HG03521 (cell line): ENCODE results near the gene CD28.

Experiments
- ATAC-seq: cut with Tn5 transposase; IDR thresholded peaks from one replicate; pipeline ENCODE4 v1.9.1; 2021; ENCODE audit warnings: mild to moderate bottlenecking, moderate library complexity; ENCODE audit not compliant: unreplicated experiment

CD28 gene

GRCh38 chr2:203713381-203713780, 6.9 kb downstream of the CD28 start:
- ATAC-seq, result no peak

DNA sequence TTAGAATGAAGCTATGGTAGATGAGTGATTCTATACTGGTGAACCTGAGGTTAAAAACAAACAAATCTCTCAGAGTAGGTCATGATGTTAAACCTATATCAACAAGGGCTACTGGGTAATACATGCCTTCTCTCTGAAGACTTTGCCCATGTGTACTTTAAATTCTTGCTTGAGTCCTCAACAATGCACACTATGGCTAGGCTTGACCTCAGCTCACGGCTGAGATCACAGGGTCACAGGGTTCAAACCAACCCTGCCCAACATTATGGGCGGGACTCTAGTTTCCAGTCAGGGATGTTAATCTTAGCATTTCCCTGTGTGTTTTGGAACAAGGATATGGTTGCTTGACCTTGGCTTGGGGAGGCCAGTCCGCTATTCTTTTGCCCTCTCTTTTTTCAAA, 7.7 kb downstream of the CD28 start:
- ATAC-seq, result no peak

DNA sequence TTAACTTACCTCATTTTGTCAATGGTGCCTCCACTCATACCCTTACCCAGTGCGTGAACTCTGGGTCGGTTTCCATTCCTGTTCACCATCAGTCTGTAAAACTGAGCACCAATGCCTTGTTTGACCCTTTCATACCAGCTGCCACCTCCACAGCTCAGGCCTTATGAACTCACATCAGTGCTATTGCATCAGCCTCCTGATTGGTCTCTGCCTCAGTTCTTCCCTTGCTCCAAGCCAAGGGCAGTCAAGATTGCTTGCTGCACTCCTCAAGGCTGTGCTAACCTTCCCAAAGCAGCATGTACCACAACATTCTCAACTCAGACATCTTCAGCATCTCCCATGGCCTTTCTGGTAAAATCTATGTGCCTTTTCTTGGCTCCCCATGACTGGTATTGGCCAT, 9.3 kb downstream of the CD28 start:
- ATAC-seq, result no peak

- ATAC-seq, result peak; percentile 57
These were observed 11.6 kb downstream of the CD28 start for GRCh38 chr2:203718087-203718486.

DNA sequence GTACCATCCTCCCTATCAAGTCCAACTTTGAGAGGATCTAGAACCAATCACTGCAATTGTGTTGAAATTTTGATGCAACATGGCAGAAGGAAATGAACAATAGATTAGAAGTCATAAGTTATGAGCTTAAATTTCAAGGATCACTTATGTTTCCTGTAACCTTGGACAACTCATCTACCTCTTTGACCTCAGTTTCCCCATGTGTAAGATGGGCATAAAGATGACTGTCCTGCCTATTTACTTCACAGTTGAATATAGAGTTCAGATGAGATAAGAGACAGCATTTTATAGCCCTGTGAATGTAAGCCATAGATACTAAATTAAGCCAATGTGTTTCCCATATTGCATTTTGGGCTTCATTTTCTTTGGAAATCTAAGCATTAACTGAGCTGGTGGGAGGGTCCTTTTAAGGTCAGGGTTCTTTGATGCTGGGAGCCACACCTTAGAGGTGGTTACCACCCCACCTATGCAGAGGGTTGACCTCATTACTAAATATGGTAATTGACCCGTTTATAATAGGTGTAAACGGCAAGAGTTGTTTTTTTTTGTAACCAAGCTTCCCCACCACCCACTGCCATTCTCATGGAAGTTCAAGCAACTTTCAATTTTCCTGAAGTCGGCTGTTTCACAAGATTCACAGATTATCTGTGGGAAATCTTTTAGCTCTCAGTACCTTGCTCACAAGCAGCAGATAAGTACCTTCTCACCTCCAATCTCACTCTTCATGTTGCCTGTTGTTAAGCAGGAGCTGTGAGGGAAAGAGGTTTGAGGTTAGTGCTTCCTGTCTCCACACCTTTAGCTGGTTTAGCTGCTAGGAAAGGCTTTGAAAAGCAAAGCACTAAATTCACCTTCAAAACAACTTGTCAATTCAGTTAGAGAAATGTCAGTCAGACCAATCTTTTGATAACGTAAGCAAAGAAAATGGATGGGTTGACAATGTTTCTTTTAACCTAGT, 13.3 kb downstream of the CD28 start:
- ATAC-seq, result no peak

GRCh38 chr2:203720915-203721672, 14.7 kb downstream of the CD28 start:
- no peak for ATAC-seq

DNA sequence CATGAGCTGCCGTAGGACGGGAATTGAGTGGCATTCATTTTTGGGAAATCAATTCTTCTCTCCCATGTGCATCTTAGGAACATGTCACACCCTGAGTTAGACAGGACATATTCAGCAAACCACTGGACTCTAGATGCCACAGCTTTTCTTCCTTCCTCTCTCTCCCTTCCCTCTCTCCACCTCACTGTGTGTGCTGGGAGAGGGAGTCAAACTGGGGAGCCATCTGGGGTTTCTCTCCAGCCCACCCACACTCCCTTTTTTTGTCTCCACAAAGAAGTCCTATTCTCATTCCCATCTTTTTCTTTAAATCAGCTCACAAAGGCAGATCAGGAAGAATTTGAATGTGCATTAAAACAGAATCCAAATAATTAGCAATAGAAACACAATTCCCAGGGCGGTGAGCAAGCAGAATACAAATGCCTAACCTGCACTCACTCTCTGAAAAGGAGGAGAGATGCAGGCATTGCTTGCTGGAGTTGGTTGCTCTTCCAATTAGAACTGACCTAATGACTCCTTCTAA, 15.4 kb downstream of the CD28 start:
- no peak for ATAC-seq

DNA sequence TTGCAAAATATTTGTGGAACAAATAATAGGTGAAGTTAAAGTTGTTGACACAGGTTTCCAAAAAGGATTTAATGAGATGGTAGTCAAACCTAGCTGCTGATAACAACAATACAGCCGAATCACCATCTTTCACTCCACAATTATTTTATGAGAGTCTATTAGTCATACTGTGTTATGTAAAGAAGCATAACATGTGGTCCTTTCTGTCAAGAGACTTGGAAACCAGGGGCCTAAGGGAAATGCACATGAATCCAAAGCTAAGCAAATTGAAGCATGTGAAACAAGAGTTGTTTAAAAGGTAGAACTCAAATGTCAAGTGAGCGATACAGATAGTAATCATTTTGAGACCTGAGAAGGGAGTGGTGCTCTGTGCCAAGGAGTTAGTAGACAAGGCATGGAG, 16.0 kb downstream of the CD28 start:
- ATAC-seq, result no peak

DNA sequence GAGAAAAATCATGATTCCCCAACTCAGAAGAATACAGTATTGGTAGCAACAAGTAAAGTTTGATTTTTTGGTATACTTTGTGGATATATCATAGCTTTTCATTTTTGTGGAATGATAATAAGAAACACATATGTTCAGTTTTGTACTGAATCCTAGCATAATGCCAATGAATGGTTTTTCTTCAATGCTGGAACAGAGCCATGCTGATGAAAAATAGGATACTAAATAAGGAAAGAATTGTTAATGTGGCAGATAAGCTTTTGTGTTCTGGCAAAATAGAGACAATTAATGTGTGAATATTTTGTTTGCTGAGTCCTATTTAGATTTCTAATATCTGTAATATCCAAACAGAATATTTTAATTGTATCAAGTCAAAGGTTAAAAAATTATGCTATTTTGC, 21.9 kb downstream of the CD28 start:
- ATAC-seq, result no peak

- ATAC-seq, result no peak
These were observed 23.8 kb downstream of the CD28 start for GRCh38 chr2:203730076-203730729.

- ATAC-seq, result no peak
These were observed 24.4 kb downstream of the CD28 start for GRCh38 chr2:203730883-203731282.

DNA sequence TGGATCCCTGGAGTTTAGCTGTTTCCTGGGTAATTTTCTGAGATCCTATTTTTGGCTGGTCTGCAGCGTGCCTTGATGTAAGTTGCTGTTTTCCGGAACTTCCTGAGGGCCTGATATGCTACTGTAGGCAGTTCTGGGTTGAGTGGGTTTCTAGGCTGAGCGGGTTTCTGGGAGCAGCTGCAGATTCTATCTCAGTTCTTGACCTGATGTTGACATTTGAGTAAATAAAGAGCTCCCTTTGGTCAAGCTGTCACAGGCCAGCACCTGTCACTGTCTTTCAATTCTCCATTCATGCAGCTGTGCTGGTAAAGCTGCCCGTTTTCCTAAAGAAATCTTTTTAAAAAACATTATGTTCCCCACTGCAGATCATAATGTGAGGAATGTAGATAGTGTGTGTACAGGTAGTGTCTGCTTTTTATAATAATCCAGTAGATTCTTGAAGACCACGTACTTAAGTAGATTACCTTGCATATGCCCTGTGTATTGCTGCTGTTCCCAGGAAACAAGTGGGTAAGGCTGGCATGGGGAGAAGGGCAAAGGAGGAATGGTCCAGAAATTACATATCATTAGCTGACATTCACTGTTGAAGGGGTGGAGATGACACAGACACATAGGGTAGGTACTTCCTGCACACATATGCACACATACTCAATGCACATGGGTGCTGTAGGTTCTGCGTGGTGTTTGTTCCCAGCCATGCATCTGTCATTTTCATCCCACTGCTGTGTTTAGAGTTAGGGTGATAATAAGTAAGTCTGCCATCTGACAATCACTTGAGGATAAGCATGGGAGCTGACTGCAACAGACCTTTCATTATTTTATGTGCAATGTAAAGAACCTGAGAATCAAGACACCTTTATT, 25.9 kb downstream of the CD28 start:
- no peak for ATAC-seq

- ATAC-seq, result no peak
These were observed 26.6 kb downstream of the CD28 start for GRCh38 chr2:203732953-203733510.

DNA sequence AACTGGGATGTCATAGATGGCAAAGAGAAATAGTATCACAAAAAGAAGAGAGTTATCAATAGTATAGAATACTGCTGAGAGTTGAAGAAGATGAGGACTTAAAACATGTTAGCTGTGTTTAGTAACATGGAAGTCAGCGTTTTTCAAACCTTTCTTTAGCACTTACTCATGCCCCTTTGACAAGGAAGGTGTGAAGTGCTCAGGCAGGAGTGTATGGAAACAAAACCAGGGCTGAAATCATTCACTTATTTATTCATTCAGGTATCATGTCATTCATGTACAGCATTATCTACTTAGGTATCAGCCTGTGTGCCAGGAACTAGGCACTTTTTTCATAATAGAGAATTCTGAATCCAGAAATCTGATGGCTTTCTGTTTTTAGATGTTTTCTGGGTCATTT, 27.2 kb downstream of the CD28 start:
- ATAC-seq, result no peak

DNA sequence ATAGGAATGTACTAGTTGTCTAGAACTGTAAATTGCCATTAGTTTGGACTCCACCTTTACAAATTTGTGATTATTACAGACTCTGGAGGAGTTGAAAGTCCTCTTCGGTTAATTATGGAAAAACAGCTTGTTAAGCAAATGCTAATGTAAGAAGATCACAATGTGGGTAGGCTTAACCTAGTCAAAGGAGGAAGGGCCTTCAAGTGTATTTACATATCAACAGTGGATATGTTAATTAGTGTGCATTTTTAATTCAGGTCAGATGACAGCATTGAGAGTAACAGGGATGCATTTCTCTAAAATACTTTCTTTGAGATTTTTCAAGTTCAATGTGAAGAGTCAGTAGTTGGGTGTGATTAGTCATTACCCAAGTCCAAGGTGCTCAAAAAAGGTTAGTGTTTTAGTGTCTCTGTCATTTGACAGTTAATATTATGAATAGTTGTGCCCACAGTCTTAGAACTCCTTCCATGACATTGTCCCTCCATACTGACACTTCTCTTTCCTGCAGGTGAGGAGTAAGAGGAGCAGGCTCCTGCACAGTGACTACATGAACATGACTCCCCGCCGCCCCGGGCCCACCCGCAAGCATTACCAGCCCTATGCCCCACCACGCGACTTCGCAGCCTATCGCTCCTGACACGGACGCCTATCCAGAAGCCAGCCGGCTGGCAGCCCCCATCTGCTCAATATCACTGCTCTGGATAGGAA, 28.0 kb downstream of the CD28 start:
- no peak for ATAC-seq

DNA sequence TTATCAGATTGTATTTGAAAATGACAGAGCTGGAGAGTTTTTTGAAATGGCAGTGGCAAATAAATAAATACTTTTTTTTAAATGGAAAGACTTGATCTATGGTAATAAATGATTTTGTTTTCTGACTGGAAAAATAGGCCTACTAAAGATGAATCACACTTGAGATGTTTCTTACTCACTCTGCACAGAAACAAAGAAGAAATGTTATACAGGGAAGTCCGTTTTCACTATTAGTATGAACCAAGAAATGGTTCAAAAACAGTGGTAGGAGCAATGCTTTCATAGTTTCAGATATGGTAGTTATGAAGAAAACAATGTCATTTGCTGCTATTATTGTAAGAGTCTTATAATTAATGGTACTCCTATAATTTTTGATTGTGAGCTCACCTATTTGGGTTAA, 30.9 kb downstream of the CD28 start:
- ATAC-seq, result no peak

- ATAC-seq, result no peak
These were observed 32.9 kb downstream of the CD28 start for GRCh38 chr2:203739351-203739750.

DNA sequence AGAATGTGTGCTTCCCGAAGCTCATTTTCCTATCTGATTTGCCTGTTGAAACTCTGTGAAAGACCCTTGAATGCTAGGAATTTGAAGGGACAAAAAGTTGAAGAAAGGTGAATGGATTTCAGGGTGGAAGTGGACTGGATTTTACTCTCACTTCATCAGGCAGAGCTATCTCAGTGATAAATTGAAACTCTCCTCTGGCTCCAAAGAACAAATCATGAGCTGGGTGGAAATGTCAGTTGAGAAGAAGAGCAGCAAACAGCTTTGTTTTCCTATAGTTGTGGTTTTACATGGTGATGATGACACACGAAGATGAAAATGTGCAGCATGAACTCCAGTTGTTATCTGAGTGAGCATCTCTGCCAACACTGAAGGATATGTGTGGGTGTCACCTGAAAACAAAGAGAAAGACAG, 34.4 kb downstream of the CD28 start:
- ATAC-seq, result no peak

GRCh38 chr2:203741566-203741965, 35.1 kb downstream of the CD28 start:
- no peak for ATAC-seq
